Muscle of back (tissue), 11 donors: ENCODE results near the gene ADNP. TPM values are rescaled to one million over a fixed set of nuclear protein-coding genes. Genes with fewer than 3 reads are reported as not detected.

Experiments used
- DNase-seq, 3 donors: peaks; one replicate each; pipeline versions ENCODE4 v3.0.0 to v3.0.0-alpha.2; 2013
- polyA plus RNA-seq, 10 donors: library from polyadenylated mRNA; unstranded; fragments of 120-200 nt; gene quantifications; one replicate each; pipeline ENCODE4 v1.2.1, GENCODE V29; 2013; ENCODE audit not compliant: insufficient read length in 10 of 10

The ADNP gene
- polyA plus RNA-seq, 10 donors = 46.1 to 69.9 (median 57.1) TPM

- DNase-seq = no peak
Observed at GRCh38 chr20:50943069-50943468, 11.8 kb upstream of the ADNP start.

- no peak for DNase-seq
Observed at GRCh38 chr20:50933589-50933988, 2.4 kb upstream of the ADNP start.

GRCh38 chr20:50932691-50933280 is 1.5 kb upstream of the ADNP start:
- DNase-seq = peak in 1 of 3 donors; percentile 30

GRCh38 chr20:50932016-50932485 is 814 bp upstream of the ADNP start:
- DNase-seq = peak in 2 of 3 donors; percentile 4 to 20

GRCh38 chr20:50930976-50931305 is 296 bp downstream of the ADNP start:
- no peak for DNase-seq

- peak in 1 of 3 donors; percentile 58 for DNase-seq
Observed at GRCh38 chr20:50930139-50930975, 880 bp downstream of the ADNP start.

GRCh38 chr20:50929299-50930138 is 1.7 kb downstream of the ADNP start:
- DNase-seq = peak; percentile 91 to 94 (median 92)

GRCh38 chr20:50928469-50928868 is 2.8 kb downstream of the ADNP start:
- no peak for DNase-seq

- no peak for DNase-seq
Observed at GRCh38 chr20:50926530-50926929, 4.7 kb downstream of the ADNP start.

GRCh38 chr20:50924261-50924920 is 6.8 kb downstream of the ADNP start:
- no peak for DNase-seq

GRCh38 chr20:50921803-50922501 is 9.3 kb downstream of the ADNP start:
- DNase-seq = no peak

- peak in 1 of 3 donors; percentile 33 for DNase-seq
Observed at GRCh38 chr20:50920997-50921396, 10.2 kb downstream of the ADNP start.

GRCh38 chr20:50919567-50919966 is 11.7 kb downstream of the ADNP start:
- no peak for DNase-seq

GRCh38 chr20:50918403-50918802 is 12.8 kb downstream of the ADNP start:
- no peak for DNase-seq

- no peak for DNase-seq
Observed at GRCh38 chr20:50916934-50917333, 14.3 kb downstream of the ADNP start.

GRCh38 chr20:50916257-50916656 is 15.0 kb downstream of the ADNP start:
- DNase-seq = no peak

GRCh38 chr20:50915424-50915823 is 15.8 kb downstream of the ADNP start:
- DNase-seq = no peak

- DNase-seq = no peak
Observed at GRCh38 chr20:50913690-50914375, 17.4 kb downstream of the ADNP start.

- DNase-seq = no peak
Observed at GRCh38 chr20:50911716-50912115, 19.5 kb downstream of the ADNP start.

- DNase-seq = peak in 1 of 3 donors; percentile 67
Observed at GRCh38 chr20:50911030-50911429, 20.2 kb downstream of the ADNP start.

- DNase-seq = no peak
Observed at GRCh38 chr20:50909413-50909812, 21.8 kb downstream of the ADNP start.
